GM12891 (cell line): ENCODE results near the gene FKBP15.

ENCODE experiments used
- PAX5 ChIP-seq: IDR thresholded peaks from 2 replicates; pipeline ENCODE4 v1.6.1; 2011; ENCODE audit warnings: low read length, moderate library complexity, mild to moderate bottlenecking; ENCODE audit not compliant: insufficient read depth, severe bottlenecking
- POLR2A ChIP-seq: IDR thresholded peaks from 2 replicates; pipeline ENCODE4 v1.6.1; 2011; ENCODE audit warnings: low read depth, low read length, control low read depth
- POLR2AphosphoS5 ChIP-seq: IDR thresholded peaks from 2 replicates; pipeline ENCODE4 v1.6.1; 2011; ENCODE audit warnings: low read depth, low read length, control low read depth
- POU2F2 ChIP-seq: IDR thresholded peaks from 2 replicates; pipeline ENCODE4 v1.6.1; 2011; ENCODE audit warnings: low read depth, mild to moderate bottlenecking, control low read depth, low read length, moderate library complexity
- SPI1 ChIP-seq: IDR thresholded peaks from 2 replicates; pipeline ENCODE4 v1.6.1; 2011; ENCODE audit warnings: low read depth, low read length, control low read depth
- TAF1 ChIP-seq: IDR thresholded peaks from 2 replicates; pipeline ENCODE4 v1.6.1; 2011; ENCODE audit warnings: low read depth, low read length, control low read depth

- TF ChIP-seq POLR2AphosphoS5 = no peak
- no peak for TF ChIP-seq POLR2A
- TF ChIP-seq TAF1 = no peak
- TF ChIP-seq POU2F2 = no peak
- no peak for TF ChIP-seq SPI1
- no peak for TF ChIP-seq PAX5
Measured at GRCh38 chr9:113210815-113211214, 10.3 kb downstream of the FKBP15 start.
